Kidney capillary endothelial cell (primary cell): ENCODE data around the gene NRF1.

Source experiments
- DNase-seq: peaks from one replicate; pipeline ENCODE4 v3.0.0-alpha.2; 2018; ENCODE audit warnings: low spot score

Gene NRF1

DNA sequence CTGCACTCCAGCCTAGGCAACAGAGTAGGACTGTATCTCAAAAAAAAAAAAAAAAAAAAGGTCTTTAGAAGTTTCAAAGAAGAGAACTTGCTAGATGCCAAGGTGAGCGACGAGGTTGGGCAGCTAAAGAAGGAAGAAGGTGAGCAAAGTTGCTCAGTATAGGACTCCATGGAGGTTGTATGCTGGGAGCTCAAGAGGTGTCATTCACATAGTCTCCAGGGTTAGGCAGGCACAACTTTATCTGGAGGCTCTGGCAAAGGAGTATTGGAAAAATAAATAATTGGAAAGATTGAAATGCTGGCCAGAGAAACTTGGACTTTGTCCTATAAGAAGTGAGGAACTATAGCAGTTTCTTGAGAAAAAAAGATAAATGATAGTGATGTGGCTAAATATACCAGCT, 74.5 kb downstream of the NRF1 start:
- no peak for DNase-seq

DNA sequence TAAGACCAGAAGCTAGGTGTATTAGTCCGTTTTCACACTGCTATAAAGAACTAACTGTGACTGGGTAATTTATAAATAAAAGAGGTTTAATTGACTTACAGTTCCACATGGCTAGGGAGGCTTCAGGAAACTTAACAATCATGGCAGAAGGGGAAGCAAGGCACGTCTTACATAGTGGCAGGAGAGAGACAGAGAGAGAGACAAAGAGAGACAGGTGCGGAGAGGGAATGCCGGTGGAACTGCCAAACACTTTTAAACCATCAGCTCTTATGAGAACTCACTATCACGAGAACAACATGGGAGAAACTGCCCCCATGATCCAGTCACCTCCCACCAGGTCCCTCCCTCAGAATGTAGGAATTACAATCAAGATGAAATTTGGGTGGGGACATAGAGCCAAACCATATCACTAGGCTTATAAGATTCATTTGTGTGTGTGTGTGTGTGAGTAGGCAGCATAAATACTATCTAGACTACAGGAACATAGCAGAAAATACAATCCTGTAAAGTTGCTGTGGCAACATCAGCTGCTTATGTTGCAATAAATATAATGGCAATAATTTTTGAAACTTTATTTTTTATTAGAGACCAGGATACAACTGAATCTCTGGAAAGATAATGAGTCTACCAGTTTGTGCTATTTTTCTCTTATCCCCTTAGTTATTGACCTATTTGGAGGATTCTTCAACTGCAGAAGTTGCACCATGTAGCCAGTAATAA, 77.1 kb downstream of the NRF1 start:
- DNase-seq, result no peak

DNA sequence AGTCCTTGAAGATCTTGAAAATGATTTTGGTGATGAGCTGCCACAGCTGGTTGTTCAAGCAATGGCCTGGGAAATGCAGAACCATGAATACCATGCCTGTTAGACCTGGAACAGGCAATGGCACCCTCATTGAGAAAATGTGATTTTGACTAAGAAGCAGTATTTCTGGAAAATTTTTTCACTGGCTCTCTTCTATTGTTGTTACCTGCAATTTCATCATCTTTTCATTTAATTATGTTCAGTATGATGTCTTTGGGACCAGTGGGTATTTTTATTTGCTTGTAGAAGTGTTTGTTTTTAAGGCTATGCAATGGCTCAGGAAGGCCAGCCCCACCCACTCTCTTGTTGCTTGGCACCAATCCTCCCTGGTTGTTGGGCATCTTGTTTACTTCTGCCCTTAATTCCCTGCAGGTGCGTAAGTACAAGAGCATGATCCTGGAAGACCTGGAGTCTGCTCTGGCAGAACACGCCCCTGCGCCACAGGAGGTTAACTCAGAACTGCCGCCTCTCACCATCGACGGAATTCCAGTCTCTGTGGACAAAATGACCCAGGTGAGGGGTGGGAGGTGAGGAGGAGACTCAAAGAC, 78.6 kb downstream of the NRF1 start:
- no peak for DNase-seq

DNA sequence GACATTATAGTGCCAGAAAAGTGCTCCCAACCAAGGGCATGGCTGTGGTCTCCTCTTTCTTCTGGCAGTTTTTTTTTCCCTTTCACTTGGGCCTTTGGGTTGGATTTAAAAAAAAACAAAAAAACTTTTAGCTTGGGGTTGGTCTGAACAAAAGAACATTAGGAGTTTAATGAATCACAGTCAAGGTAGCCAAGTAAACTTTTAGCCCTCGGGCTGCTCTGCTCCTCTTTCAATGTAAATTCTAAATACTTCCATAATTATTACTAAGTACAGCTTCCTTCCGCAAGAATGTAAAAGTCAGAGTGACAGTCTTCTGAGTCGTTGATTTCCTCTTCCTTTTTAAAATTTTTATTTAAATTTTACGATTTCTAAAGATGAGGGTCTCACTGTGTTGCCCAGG, 79.2 kb downstream of the NRF1 start:
- peak; percentile 65 for DNase-seq

DNA sequence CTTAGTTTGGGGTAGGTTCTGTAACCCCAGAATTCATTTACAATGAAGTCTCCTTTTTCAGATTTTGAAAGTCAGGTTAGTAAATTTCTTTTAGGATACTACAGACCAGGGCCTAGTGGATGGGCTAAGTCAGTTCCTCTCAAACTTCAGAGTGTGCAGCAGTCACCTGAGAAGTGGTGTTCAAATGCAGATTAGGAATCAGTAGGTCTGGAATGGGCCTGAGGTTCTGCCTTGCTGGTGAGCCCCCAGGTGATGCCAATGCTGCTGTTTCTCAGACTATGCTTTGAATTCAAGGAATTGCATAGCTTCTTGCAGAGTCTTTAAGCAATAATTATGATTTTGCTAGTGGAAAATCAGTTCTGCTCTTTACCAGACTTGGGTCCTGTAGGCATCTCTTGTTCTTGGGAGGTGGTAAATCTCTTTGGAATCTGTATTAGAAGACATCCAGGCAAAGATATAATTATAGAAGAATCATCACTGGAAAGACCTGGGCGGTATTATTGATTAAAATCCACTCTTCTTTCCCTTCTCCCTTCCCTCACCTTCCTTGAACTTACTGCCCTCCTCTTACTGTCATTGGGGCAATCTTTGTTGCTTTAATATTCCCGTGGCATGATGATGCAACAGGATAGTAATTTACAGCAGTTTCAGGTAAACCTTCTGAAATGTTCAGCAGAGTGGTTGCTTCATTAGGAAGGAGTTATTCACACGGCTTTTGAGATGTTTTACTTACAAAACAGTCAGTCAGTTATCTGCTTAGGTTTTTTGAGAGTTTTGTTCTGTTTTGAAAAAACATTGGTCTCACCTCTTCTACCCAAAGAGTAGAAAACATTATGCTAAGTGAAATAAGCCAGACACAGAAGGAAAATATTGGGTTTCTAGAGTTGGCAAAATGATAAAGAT, 87.2 kb downstream of the NRF1 start:
- DNase-seq, result no peak

DNA sequence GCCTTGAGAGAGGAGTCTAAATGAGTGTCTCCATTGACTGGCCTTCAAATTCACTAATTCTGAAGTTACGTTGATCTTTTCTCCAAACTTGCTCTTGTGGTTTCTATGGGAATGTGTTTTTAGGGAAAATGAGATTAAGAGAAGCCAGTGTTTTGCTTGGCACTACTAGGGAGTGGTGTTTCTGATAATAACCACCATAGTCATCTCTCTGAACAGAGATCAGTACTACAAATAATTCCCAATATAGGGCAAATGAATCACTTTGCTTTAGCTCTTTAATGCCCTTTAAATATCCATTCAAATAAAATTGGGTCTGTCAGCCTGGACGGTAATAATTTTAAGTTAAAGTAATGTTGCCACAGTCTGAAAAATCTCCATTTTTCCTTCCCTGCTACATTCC, 90.8 kb downstream of the NRF1 start:
- DNase-seq, result no peak

DNA sequence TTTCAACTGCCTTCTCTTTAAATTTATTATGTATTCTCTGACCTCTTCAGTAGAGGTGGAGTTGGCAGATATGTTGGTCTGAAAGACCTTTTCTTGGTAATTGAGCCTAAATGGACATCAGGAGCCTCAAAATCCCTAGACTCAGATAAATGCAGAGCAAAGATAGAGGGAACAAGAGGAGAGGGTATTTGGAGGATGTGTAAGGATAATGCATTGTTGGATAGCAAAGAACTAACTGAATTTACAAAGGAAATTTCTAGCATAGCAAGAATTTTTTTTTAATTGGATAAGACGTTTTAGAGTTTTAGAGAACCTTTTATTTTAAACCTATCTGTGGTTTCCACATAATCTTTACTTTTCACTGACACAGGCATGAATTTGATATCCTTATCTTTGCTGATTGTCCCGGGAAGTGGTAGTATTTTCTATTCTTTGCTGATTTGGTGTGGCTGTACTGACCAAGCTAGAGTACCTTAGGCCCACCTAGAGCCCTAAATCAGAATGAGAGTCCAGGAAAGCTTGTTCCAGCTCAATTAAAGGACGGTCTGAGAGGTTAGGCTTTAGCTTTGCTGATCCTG, 91.3 kb downstream of the NRF1 start:
- DNase-seq, result no peak

DNA sequence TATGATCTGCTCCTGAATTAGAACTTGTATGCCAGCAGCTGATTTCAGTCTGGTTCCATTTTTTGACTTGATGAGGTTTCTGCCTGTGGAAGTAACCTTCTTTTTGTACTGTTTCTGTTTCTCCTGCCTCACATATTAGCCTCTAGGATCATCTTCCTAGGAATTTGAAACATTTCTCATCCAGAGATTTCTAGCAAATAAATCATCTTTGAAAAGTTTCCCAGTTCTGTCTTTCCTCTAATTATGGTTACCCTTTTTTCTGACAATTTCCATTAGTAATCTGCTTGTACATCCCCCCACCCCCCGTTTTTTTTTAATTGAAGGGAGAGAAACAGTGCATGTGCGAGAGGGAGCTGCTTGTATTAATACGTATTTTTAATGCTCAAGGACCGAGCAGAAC, 92.2 kb downstream of the NRF1 start:
- DNase-seq, result no peak

DNA sequence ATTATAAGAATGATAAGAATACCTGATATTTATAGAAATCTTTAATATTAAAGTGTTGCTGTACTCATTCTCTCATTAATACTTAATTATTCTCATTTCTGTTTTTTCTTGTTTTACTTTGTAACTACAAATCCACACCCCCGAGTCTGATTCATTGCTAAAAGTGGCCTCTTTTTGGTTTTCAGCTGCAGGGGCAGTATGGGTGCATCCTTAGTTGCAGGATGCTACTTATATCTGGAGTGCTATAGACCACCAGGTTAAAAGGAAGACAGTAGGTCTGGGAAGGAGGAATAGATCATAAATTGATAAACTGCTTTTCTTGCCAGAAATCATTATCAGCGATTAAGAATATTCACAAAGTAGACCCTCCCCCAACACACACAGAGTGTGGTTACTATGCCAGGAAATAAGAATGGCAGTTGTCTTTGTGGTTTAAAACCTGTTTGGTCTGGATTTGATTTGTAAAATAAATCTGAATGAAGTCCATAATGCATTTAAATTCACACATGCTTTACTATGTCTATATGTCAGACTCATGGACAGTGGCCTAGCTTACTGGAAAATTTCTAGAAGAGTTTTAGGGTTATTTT, 96.5 kb downstream of the NRF1 start:
- DNase-seq, result no peak

DNA sequence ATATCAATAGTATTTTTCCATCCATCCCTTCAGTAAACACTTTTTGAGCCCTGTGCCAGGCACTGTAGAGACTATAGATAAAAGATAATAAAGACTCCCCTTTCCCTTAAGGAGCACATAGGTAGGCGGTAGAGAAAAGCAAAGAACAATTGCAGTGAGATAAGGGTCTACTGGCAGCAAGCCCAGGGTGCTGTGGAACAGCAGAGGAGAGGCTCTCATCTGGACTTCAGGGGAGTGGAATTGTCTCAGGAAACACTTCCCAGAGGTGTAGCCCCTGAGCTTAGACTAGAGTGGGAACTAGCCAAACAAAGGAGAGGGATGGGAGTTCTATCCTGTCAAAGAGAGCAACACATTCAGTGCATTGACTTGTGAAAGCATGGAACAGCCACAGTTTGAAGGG, 102.0 kb downstream of the NRF1 start:
- no peak for DNase-seq

DNA sequence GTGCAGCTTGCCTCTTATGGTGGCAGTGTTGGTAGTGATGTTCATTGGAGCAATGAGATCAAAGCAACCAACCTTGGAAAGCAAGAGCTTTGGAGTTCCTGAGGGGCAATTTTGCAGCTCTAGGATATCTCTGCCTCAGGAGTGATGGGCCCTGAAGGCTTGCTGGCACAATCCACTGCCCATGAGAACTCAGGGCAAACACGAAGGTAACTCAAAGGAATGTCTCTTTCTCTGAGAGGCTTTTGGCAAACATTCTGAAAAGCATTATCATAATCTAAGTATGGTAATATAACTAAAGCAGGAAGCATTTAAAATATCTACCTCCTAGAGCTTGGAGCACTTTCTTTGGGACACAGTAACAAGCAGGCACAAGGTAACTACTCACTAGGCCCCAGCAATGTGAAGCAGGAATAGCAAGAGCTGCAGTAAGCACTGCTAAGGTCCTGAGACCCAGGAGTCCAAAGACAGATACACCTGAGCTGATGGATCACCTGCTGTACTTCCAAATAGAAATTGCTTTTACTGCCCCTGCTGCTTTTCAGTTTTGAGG, 103.1 kb downstream of the NRF1 start:
- DNase-seq, result no peak

DNA sequence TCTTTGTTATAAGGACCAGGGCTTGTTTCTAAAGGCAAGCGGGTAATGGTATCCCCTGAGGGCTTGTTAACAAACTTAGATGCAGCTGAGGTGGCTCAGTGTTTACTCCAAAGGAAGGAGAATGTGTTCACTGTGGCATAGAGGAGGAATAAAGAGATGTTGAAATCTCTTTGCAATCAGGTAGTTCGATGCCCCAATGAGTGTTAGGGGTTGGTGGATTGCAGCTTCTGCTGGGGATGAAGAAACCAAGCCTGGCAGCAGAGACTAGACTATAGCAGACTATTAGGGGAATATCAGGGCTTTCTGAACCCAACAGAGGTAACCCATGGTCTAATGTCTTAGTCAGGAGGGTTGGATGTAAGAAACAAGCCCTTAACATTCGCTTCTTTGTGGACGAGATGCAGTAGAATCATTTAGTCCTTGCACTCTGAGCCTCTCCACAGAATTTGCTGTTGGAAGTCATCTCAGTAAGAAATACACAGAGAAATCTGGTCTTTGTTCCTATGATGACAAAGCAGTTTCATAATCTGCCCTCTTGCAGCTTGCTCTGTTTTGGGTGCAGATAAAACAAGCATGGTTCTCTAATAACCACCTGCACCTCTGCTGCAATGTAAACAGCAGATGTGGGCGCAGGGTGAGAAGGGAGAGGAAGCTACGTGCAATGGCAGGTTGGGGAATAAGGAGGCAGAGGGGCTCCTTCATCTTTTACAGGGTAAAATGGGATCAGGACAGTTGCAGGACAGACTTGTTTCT, 108.6 kb downstream of the NRF1 start:
- DNase-seq, result no peak

DNA sequence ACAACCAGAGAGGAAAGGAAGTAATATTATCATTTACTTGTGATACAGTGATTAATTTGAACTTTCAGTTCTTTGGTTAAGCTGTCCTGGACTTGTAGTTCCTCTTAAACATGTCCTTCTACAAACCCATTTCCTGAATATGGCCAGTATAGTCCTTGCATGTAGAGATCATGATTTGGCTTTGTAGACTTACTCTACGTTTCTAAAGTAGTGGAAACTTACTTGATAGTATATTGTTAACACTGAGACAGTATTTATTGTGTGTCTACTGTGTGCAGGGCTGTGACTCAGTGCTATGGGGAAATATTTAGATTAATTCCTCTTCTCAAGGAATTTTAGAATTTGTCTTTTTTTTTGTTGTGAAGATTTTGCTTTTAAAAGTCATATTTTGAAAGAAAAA, 109.5 kb downstream of the NRF1 start:
- DNase-seq, result no peak

DNA sequence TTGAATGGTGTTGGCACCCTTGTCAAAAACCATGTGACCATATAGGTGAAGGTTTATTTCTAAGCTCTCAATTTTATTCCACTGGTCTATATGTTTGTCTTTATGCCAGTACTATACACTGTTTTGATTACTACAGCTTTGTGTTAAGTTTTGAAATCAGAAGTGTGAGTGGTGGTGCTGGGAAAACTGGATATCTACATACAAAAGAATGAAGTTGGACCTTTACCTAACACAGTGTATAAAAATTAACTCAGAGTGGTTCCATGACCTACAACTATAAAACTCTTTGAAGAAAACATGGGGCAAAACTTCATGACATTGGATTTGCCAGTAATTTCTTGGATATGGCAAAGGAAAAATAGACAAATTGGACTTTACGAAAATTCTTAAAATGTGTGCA, 112.2 kb downstream of the NRF1 start:
- DNase-seq, result no peak

DNA sequence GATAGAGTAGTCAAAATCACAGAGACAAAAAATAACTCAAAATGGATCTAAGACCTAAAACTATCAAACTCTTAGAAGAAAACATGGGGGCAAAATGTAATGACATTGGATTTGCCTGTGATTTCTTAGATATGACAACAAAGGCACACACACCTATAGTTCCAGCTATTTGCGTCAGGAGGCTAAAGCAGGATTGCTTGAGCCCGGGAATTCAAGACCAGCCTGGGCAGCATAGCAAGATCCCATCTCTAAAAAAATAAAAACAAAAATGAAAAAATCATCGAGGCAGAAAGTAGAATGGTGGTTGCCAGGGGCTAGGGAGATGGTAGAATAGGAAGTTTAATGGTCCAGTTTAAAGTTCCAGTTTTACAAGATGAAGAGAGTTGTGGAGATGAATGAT, 113.3 kb downstream of the NRF1 start:
- DNase-seq, result no peak

DNA sequence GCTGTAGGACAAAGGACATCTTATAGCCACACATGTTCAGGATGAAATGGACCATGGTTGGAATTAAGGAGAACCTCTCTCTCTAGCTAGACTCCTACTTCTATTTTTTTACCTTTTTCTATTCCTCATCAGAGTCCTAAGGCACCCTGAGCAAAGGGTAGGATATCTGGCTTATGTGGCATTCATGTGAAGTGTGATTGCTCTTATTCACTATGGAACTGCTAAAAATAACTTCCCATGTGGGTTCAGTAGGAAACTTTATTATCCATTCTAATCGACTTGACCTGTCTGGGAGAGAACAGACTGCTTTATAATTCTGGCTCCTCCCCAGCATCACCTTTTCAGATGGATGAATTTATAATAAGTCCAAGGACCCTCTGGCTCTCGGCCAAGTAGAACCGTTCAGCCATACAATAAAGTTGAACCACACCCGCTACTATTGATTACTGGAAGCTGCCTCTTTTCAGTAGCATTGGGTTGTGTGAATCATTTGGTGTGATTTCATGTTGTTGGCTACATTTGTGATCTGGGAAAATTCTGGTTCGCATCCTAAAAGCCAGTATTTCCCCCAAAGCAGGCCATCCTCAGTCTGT, 117.5 kb downstream of the NRF1 start:
- no peak for DNase-seq

DNA sequence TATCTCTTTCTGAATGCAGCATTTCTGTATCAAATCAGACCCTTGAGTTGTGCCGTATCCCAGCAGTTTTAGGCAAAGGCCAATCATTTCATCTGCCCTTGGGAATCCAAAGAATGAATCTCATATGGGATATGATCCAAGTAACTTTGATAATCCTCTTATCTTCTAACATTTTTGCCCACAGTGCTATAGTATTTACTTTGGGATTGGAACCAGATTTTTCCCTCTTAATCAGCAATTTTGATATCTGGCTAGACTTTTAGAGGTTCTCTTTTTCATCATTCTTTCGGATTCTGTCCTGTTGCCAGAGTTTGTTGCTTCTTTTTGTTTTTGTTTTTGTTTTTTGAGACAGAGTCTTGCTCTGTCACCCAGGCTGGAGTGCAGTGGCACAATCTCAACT, 118.0 kb downstream of the NRF1 start:
- DNase-seq, result no peak

DNA sequence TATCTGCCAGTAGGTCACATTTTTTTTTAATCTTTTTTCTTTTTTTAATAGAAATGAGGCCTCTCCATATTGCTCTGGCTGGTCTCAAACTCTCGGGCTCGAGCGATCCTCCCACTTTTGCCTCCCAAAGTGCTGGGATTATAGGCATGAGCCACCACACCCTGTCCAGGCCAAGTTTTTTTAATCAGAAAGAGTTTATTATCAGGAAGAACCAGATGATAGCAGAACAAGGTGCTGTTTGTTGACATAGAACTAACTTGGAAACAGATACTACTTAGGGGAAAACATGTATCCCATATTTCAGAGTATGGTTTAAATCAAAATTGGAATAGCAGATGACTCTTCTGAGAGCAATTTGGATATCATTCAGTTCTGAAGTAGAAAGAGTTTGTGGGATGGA, 118.6 kb downstream of the NRF1 start:
- DNase-seq, result no peak

DNA sequence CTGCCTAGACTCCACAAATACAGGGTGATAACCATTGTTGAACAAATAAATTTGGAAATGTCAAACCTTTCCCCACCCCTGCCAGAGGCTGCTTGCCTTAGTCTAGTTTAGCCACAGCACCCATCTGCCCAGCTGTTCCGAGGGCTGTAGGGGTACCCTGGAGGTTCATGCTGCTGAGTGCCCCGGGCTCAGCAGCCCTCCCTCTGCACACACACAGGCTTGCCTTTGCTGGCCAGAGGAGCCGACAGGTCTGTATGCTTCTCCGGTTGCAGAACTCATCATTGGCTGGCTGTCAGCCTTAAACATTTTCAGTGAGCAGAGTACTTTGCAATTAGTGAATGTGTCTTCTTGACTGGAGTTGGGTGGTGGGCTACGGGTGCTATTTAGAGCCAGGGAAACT, 122.9 kb downstream of the NRF1 start:
- no peak for DNase-seq

DNA sequence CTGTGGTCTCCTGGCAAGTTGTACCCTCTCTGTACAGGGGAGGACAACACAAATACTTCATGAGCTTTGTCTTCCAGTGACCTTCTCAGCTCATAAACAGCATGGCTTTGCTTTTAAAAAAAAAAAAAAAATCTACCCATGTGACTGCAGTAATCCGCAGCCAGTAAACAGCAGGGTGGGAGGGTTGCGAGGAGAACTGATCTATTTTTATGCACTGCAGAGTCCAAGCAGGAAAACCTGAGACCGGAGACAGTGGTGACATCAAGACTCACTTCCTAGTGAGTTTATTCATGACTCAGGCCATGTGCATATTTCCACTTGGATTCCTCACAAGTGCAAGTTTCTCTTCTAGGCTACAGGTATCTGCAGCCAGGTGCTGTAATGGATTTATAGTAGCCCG, 127.9 kb downstream of the NRF1 start:
- DNase-seq, result peak; percentile 95
